K562 (cell line): ENCODE measurements around the gene WDR46. TPM values are rescaled to one million over a fixed set of nuclear protein-coding genes. Genes with fewer than 3 reads are reported as not detected.

Experiments used
- ATF7 ChIP-seq: fragments of 450-650 bp; IDR thresholded peaks from 2 replicates; pipeline ENCODE4 v1.7.1; 2014; ENCODE audit warnings: mild to moderate bottlenecking, moderate library complexity
- CEBPB ChIP-seq: fragments of 450-650 bp; IDR thresholded peaks from 2 replicates; pipeline ENCODE4 v1.6.1; 2016; ENCODE audit warnings: missing genetic modification characterization, missing compliant biosample characterization
- CHD1 ChIP-seq: fragments of 200-600 bp; sonication (generic); IDR thresholded peaks from one replicate; pipeline ENCODE4 v1.6.1; 2012; ENCODE audit warnings: mild to moderate bottlenecking, moderate library complexity, low read length, inconsistent platforms
- CHD2 ChIP-seq: IDR thresholded peaks from 2 replicates; pipeline ENCODE4 v1.6.1; 2011; ENCODE audit warnings: low read depth, low read length
- CTCF ChIP-seq, 3 experiments: IDR thresholded peaks in 2 of 3; conservative IDR thresholded peaks in 1 of 3; 2 replicates each; pipeline ENCODE4 v1.5.1; 2011 to 2012; ENCODE audit warnings: low read length in 3 of 3, mild to moderate bottlenecking in 3 of 3, control low read depth in 2 of 3, improper control_type of control experiment in 1 of 3, inconsistent platforms in 1 of 3, low read depth in 1 of 3, mixed read lengths in 1 of 3, moderate library complexity in 1 of 3; ENCODE audit not compliant: insufficient read depth in 2 of 3
- E2F3 ChIP-seq: fragments of 250-450 bp; sonication (Bioruptor Pico); IDR thresholded peaks from 2 replicates; pipeline ENCODE4 v1.4.0; 2020; ENCODE audit warnings: mild to moderate bottlenecking
- ELF2 ChIP-seq: fragments of 250-450 bp; sonication (Bioruptor Pico); IDR thresholded peaks from 2 replicates; pipeline ENCODE4 v1.5.0; 2021; ENCODE audit warnings: mild to moderate bottlenecking
- FOXA3 ChIP-seq, 2 experiments: fragments of 450-650 bp in 1 of 2; sonication (generic) in 1 of 2; formaldehyde crosslinking; IDR thresholded peaks in 1 of 2; conservative IDR thresholded peaks in 1 of 2; 2 replicates each; pipeline versions ENCODE4 v1.4.0 to v1.8.0; 2020 to 2022; ENCODE audit warnings: mild to moderate bottlenecking in 2 of 2, missing genetic modification reagents in 1 of 2
- FUS ChIP-seq: fragments of 200-400 bp; formaldehyde crosslinking; optimal IDR thresholded peaks from 2 replicates; pipeline ENCODE3; 2017; ENCODE audit warnings: low read depth, low read length
- KHSRP ChIP-seq: fragments of 450-650 bp; IDR thresholded peaks from 2 replicates; pipeline ENCODE4 v1.6.1; 2017
- L3MBTL2 ChIP-seq: fragments of 450-650 bp; IDR thresholded peaks from 2 replicates; pipeline ENCODE4 v1.6.1; 2016; ENCODE audit warnings: mild to moderate bottlenecking, moderate library complexity
- LCOR ChIP-seq: sonication (generic); formaldehyde crosslinking; IDR thresholded peaks from 2 replicates; pipeline ENCODE4 v1.8.0; 2022; ENCODE audit warnings: mild to moderate bottlenecking, missing genetic modification reagents
- MLLT1 ChIP-seq, 2 experiments: fragments of 450-650 bp; IDR thresholded peaks; 2 replicates each; pipeline ENCODE4 v1.6.1; 2016
- MXD1 ChIP-seq: fragments of 250-450 bp; sonication (Bioruptor Pico); IDR thresholded peaks from 2 replicates; pipeline ENCODE4 v1.8.0; 2021; ENCODE audit warnings: borderline replicate concordance, mild to moderate bottlenecking, moderate library complexity; ENCODE audit not compliant: poor library complexity, severe bottlenecking
- PML ChIP-seq: IDR thresholded peaks from 2 replicates; pipeline ENCODE4 v1.6.1; 2012; ENCODE audit warnings: low read length, inconsistent platforms
- POLR2H ChIP-seq: IDR thresholded peaks from 2 replicates; pipeline ENCODE4 v1.6.1; 2016; ENCODE audit warnings: missing genetic modification characterization, low read depth, mild to moderate bottlenecking, control low read depth, missing compliant biosample characterization, moderate library complexity
- RBBP5 ChIP-seq: fragments of 200-600 bp; sonication (generic); IDR thresholded peaks from 2 replicates; pipeline ENCODE4 v1.6.1; 2012; ENCODE audit warnings: borderline replicate concordance, mild to moderate bottlenecking, low read length, control low read depth, inconsistent platforms; ENCODE audit not compliant: insufficient read depth, poor library complexity, severe bottlenecking
- RBM39 ChIP-seq: fragments of 200-400 bp; formaldehyde crosslinking; optimal IDR thresholded peaks from 2 replicates; pipeline ENCODE3; 2018; ENCODE audit warnings: low read depth, low read length
- SNRNP70 ChIP-seq: fragments of 200-400 bp; formaldehyde crosslinking; optimal IDR thresholded peaks from 2 replicates; pipeline ENCODE3; 2017; ENCODE audit warnings: low read depth, low read length
- STAT5A ChIP-seq: IDR thresholded peaks from 2 replicates; pipeline ENCODE4 v1.6.1; 2012; ENCODE audit warnings: low read length, inconsistent platforms, borderline replicate concordance
- TEAD1 ChIP-seq, 2 experiments: fragments of 450-650 bp in 1 of 2; sonication (generic) in 1 of 2; formaldehyde crosslinking; IDR thresholded peaks; 2 replicates each; pipeline versions ENCODE4 v1.4.0 to v1.8.0; 2020 to 2022; ENCODE audit warnings: mild to moderate bottlenecking in 2 of 2, missing genetic modification reagents in 1 of 2
- ZFX ChIP-seq: sonication (generic); formaldehyde crosslinking; IDR thresholded peaks from 2 replicates; pipeline ENCODE4 v1.8.0; 2022; ENCODE audit warnings: mild to moderate bottlenecking, missing genetic modification reagents, moderate library complexity
- ZNF263 ChIP-seq: sonication (generic); formaldehyde crosslinking; IDR thresholded peaks from 2 replicates; pipeline ENCODE4 v1.8.0; 2022; ENCODE audit warnings: mild to moderate bottlenecking, missing genetic modification reagents, borderline replicate concordance
- ZNF76 ChIP-seq: fragments of 250-450 bp; sonication (Bioruptor Pico); IDR thresholded peaks from 2 replicates; pipeline ENCODE4 v1.4.0; 2020; ENCODE audit warnings: mild to moderate bottlenecking, moderate library complexity, borderline replicate concordance
- ZZZ3 ChIP-seq: fragments of 450-650 bp; IDR thresholded peaks from 2 replicates; pipeline ENCODE4 v1.6.1; 2016; ENCODE audit warnings: antibody characterized with exemption, mild to moderate bottlenecking, moderate library complexity
- polyA plus RNA-seq, 8 experiments: library from polyadenylated mRNA; depleted of rRNA in 4 of 8; stranded (reverse) in 5 of 8; unstranded in 3 of 8; fragments of >200 nt; fragmentation: Nextera tagmentation in 2 of 8; fragmentation: Illumina TruSeq in 1 of 8; extraction: Ambion mirVana in 2 of 8; extraction: Trizol in 1 of 8; gene quantifications; 2 replicates each; pipeline versions ENCODE4 v1.2.1 to v1.2.3, GENCODE V29; 2011 to 2014; ENCODE audit warnings: inconsistent platforms in 1 of 8, missing spikeins in 1 of 8
- total RNA-seq, 7 experiments: library from RNA; depleted of rRNA in 6 of 7; stranded (reverse); fragments of >200 nt in 6 of 7; fragmentation: Illumina TruSeq in 2 of 7; extraction: Trizol in 2 of 7; gene quantifications; 2 replicates each; pipeline versions ENCODE4 v1.2.1 to v1.2.3, GENCODE V29; 2011 to 2021; ENCODE audit warnings: low replicate concordance in 1 of 7

WDR46 gene
- total and polyA plus RNA-seq, 9 of the 15 experiments (the other 6 are each of a cell fraction or from before 2014, with no cell fraction given): 8.9 to 146 (median 93.1) TPM

GRCh38 chr6:33272275-33273128, 16.5 kb downstream of the WDR46 start (continued):
- TF ChIP-seq L3MBTL2 (no peak), RBM39 (peak; percentile 91), MLLT1 (IDR thresholded peaks at IDR 0.05) (peak in 1 of 2 experiments; percentile 31; a peak in 3 of 4 replicates), ZZZ3 (peak; percentile 86; the same call in 1 of the 2 replicates), CHD1 (peak; percentile 99), STAT5A (no peak), CEBPB (tag) (no peak), ZNF263 (CRISPR knock-in tag) (no peak), LCOR (CRISPR knock-in tag) (no peak), CHD2 (peak; percentile 4; the same call in 1 of the 2 replicates), FUS (peak; percentile 40), ELF2 (CRISPR knock-in tag) (0 out of 2 replicates have a peak, but pooled peaks have one; percentile 42), SNRNP70 (peak; percentile 95), KHSRP (0 out of 2 replicates have a peak, but pooled peaks have one; percentile 37), E2F3 (CRISPR knock-in tag) (0 out of 2 replicates have a peak, but pooled peaks have one; percentile 35), ATF7 (no peak), FOXA3 (CRISPR knock-in tag; conservative IDR thresholded peaks at IDR 0.05 in 1 of 2, IDR thresholded peaks at IDR 0.05 in 1 of 2) (peak in 1 of 2 experiments; percentile 42; a peak in 1 of 4 replicates), ZNF76 (CRISPR knock-in tag) (no peak), ZFX (peak; percentile 84), TEAD1 (CRISPR knock-in tag; IDR thresholded peaks at IDR 0.05) (peak in 1 of 2 experiments; percentile 6; a peak in 1 of 4 replicates), POLR2H (tag) (peak; percentile 83), CTCF (IDR thresholded peaks at IDR 0.05 in 2 of 3, conservative IDR thresholded peaks at IDR 0.05 in 1 of 3; ENCODE audit: insufficient read depth in 2 of 3, low read depth in 1 of 3, low read length in 3 of 3) (no peak), MXD1 (CRISPR knock-in tag) (no peak), RBBP5 (peak; percentile 30), PML (0 out of 2 replicates have a peak, but pooled peaks have one; percentile 1)
